PC-3 (cell line): ENCODE results near the gene DNAH14. TPM values are rescaled to one million over a fixed set of nuclear protein-coding genes. Genes with fewer than 3 reads are reported as not detected.
A peak's percentile ranks its signal among the peaks of the same experiment; 100 is the strongest.

ENCODE experiments used
- ATAC-seq: fragments of 200-7000 bp; cut with Tn5 transposase; 2 replicates; pipeline ENCODE4 v1.9.1; 2020; ENCODE audit warnings: mild to moderate bottlenecking, moderate library complexity
- BruUV-seq: library from RNA; stranded (reverse); fragments of 400-500 nt; replicated peaks from 2 replicates; lab custom pipeline; 2021; lab: Mats Ljungman, UMichigan
- CTCF ChIA-PET: fragments of 300-600 bp; sonication (Branson Sonifier 250); formaldehyde crosslinking; loops from one replicate; lab custom pipeline; 2022; ENCODE audit warnings: antibody characterized with exemption; lab: Charles Lee
- POLR2A ChIA-PET: fragments of 300-600 bp; sonication (Branson Sonifier 250); formaldehyde crosslinking; loops from one replicate; lab custom pipeline; 2022; ENCODE audit warnings: antibody characterized with exemption; ENCODE audit not compliant: unreplicated experiment; lab: Charles Lee
- DNase-seq: peaks from one replicate; pipeline ENCODE4 v3.0.0-alpha.2; 2015
- H2AFZ ChIP-seq: fragments of 300-600 bp; sonication (generic); 2 replicates; pipeline ENCODE4 v1.6.0; 2016; ENCODE audit warnings: antibody characterized with exemption, low read length
- H3F3A ChIP-seq: fragments of 300-600 bp; sonication (generic); one replicate; pipeline ENCODE4 v1.6.0; 2017; ENCODE audit warnings: antibody characterized with exemption, low read length, control low read depth, mild to moderate bottlenecking; ENCODE audit not compliant: unreplicated experiment
- H3K27ac ChIP-seq: fragments of 300-600 bp; sonication (generic); 2 replicates; pipeline ENCODE4 v1.5.1; 2016; ENCODE audit warnings: mild to moderate bottlenecking, low read length
- H3K27me3 ChIP-seq: fragments of 300-600 bp; sonication (generic); 2 replicates; pipeline ENCODE4 v1.6.1; 2016; ENCODE audit warnings: low read length, mixed read lengths
- H3K36me3 ChIP-seq: fragments of 300-600 bp; sonication (generic); 2 replicates; pipeline ENCODE4 v1.6.1; 2016; ENCODE audit warnings: low read depth, mixed run types, low read length, mixed read lengths
- H3K4me1 ChIP-seq: fragments of 300-600 bp; sonication (generic); 2 replicates; pipeline ENCODE4 v1.5.1; 2016; ENCODE audit warnings: low read length; ENCODE audit not compliant: insufficient read depth
- H3K4me2 ChIP-seq: fragments of 300-600 bp; sonication (generic); 2 replicates; pipeline ENCODE4 v1.6.0; 2016; ENCODE audit warnings: low read length
- H3K4me3 ChIP-seq: fragments of 300-600 bp; sonication (generic); 2 replicates; pipeline ENCODE4 v1.5.1; 2016; ENCODE audit warnings: mild to moderate bottlenecking, low read length, mixed read lengths
- H3K79me2 ChIP-seq: fragments of 300-600 bp; sonication (generic); 2 replicates; pipeline ENCODE4 v1.6.1; 2017; ENCODE audit warnings: low read length, mixed read lengths
- H3K9ac ChIP-seq: fragments of 300-600 bp; sonication (generic); 2 replicates; pipeline ENCODE4 v1.6.0; 2016; ENCODE audit warnings: mild to moderate bottlenecking, low read length
- H3K9me2 ChIP-seq: fragments of 300-600 bp; sonication (generic); replicated peaks from 2 replicates; pipeline ENCODE4 v1.6.1; 2016; ENCODE audit warnings: mixed run types, low read length, mixed read lengths
- H3K9me3 ChIP-seq: fragments of 300-600 bp; sonication (generic); 2 replicates; pipeline ENCODE4 v1.6.1; 2016; ENCODE audit warnings: low read length, mixed read lengths
- H4K20me1 ChIP-seq: fragments of 300-600 bp; sonication (generic); 2 replicates; pipeline ENCODE4 v1.6.1; 2016; ENCODE audit warnings: low read length, mixed read lengths
- CTCF ChIP-seq: fragments of 300-600 bp; sonication (generic); conservative IDR thresholded peaks from 2 replicates; pipeline ENCODE4 v1.5.1; 2017; ENCODE audit warnings: antibody characterized with exemption, low read depth, mild to moderate bottlenecking, low read length
- EZH2 ChIP-seq: fragments of 300-600 bp; sonication (generic); IDR thresholded peaks from one replicate; pipeline ENCODE4 v1.6.1; 2017; ENCODE audit warnings: antibody characterized with exemption, mild to moderate bottlenecking, low read length; ENCODE audit not compliant: unreplicated experiment
- EZH2phosphoT487 ChIP-seq: fragments of 300-600 bp; sonication (generic); IDR thresholded peaks from 2 replicates; pipeline ENCODE4 v1.6.1; 2018; ENCODE audit warnings: mild to moderate bottlenecking, antibody characterized with exemption, low read length, borderline replicate concordance
- intact Hi-C: fragments of 100-400 bp; cut with micrococcal nuclease; formaldehyde crosslinking; loops from 2 replicates; pipeline ENCODE4 v1.9.0; 2023
- total RNA-seq: library from RNA; depleted of rRNA; stranded (reverse); fragments of >200 nt; gene quantifications from 2 replicates; pipeline ENCODE4 v1.2.3, GENCODE V29; 2014

Gene DNAH14
- total RNA-seq, 1 experiment from 2014 or later: 42.8 TPM

GRCh38 chr1:224995602-224996001 is 66.1 kb downstream of the DNAH14 start:
- ChIA-PET CTCF (no interaction called here), POLR2A (no interaction called here)
- Histone ChIP-seq H3K4me3 (no peak overlapping the region), H3K4me1 (no peaks in the 10 kb centered on the region), H3K9me3 (no peaks in the 10 kb centered on the region), H3K79me2 (no peaks in the 10 kb centered on the region), H4K20me1 (no peaks in the 10 kb centered on the region), H3K9me2 (no peaks in the 10 kb centered on the region), H3K27ac (no peak overlapping the region), H3K9ac (no peak overlapping the region), H2AFZ (no peak overlapping the region), H3F3A (no peaks in the 10 kb centered on the region), H3K27me3 (no peaks in the 10 kb centered on the region), H3K4me2 (no peak overlapping the region), H3K36me3 (0 out of 2 replicates have a peak, but pooled peaks cover 4% of the 10 kb centered on the region)
- no TSS peak for BruUV-seq
- ATAC-seq (no peak), DNase-seq (no peak)
- intact Hi-C loops: no loop called here
- no peak for TF ChIP-seq CTCF
- TF ChIP-seq EZH2: no peak
- TF ChIP-seq EZH2phosphoT487: no peak

- Histone ChIP-seq H4K20me1 (no peaks in the 10 kb centered on the region), H2AFZ (no peak overlapping the region), H3K4me2 (no peak overlapping the region), H3K9ac (no peak overlapping the region), H3K27me3 (no peaks in the 10 kb centered on the region), H3K4me1 (no peaks in the 10 kb centered on the region), H3K79me2 (no peaks in the 10 kb centered on the region), H3K27ac (no peak overlapping the region), H3K36me3 (0 out of 2 replicates have a peak, but pooled peaks cover 4% of the 10 kb centered on the region), H3K9me3 (no peaks in the 10 kb centered on the region), H3F3A (no peaks in the 10 kb centered on the region), H3K4me3 (no peak overlapping the region), H3K9me2 (no peaks in the 10 kb centered on the region)
- CTCF ChIA-PET: no interaction called here
- ATAC-seq (peak; percentile 31; the same call in 1 of the 2 replicates), DNase-seq (peak; percentile 63)
- intact Hi-C loops: no loop called here
- POLR2A ChIA-PET: no interaction called here
- TF ChIP-seq EZH2phosphoT487: no peak
- TF ChIP-seq CTCF: no peak
- TF ChIP-seq EZH2: no peak
- BruUV-seq: no TSS peak
Measured at GRCh38 chr1:224996266-224996665, 66.8 kb downstream of the DNAH14 start.

GRCh38 chr1:224998185-224998584 is 68.7 kb downstream of the DNAH14 start:
- Histone ChIP-seq H3K9ac (no peak overlapping the region), H3K4me1 (no peaks in the 10 kb centered on the region), H3F3A (no peaks in the 10 kb centered on the region), H3K9me2 (no peaks in the 10 kb centered on the region), H3K36me3 (no peaks in the 10 kb centered on the region), H3K27ac (no peak overlapping the region), H4K20me1 (no peaks in the 10 kb centered on the region), H3K79me2 (no peaks in the 10 kb centered on the region), H2AFZ (no peak overlapping the region), H3K4me2 (no peak overlapping the region), H3K27me3 (no peaks in the 10 kb centered on the region), H3K9me3 (no peaks in the 10 kb centered on the region), H3K4me3 (no peak overlapping the region)
- ATAC-seq (no peak), DNase-seq (no peak)
- no TSS peak for BruUV-seq
- intact Hi-C loops: no loop called here
- ChIA-PET CTCF (no interaction called here), POLR2A (no interaction called here)
- no peak for TF ChIP-seq EZH2phosphoT487
- TF ChIP-seq CTCF: no peak
- TF ChIP-seq EZH2: no peak
